H1 (cell line): ENCODE results near the gene THBS3. TPM values are rescaled to one million over a fixed set of nuclear protein-coding genes. Genes with fewer than 3 reads are reported as not detected.

Experiments
- CTCF ChIA-PET: fragments of 300-600 bp; sonication (Branson Sonifier 250); formaldehyde crosslinking; loops from one replicate; lab custom pipeline; 2021; ENCODE audit not compliant: partially characterized antibody; lab: Charles Lee
- POLR2A ChIA-PET: fragments of 300-600 bp; sonication (Branson Sonifier 250); formaldehyde crosslinking; loops from one replicate; lab custom pipeline; 2021; ENCODE audit warnings: inconsistent platforms; ENCODE audit not compliant: partially characterized antibody; lab: Charles Lee
- DNase-seq, 2 experiments: peaks; one replicate each; pipeline versions ENCODE4 v3.0.0 to v3.0.0-alpha.2; 2010 to 2022; ENCODE audit warnings: low spot score in 2 of 2, low read depth in 1 of 2, mixed read lengths in 1 of 2
- FAIRE-seq: peaks from 2 replicates; lab custom pipeline; 2011; peaks lifted over from hg19 to GRCh38; lab: Jason Lieb, UNC
- H2AFZ ChIP-seq: 2 replicates; pipeline ENCODE4 v1.8.1; 2012; ENCODE audit warnings: low read length, inconsistent platforms
- H2AK5ac ChIP-seq: 2 replicates; pipeline ENCODE4 v1.6.1; 2013; ENCODE audit warnings: low read depth, low read length
- H2BK120ac ChIP-seq: replicated peaks from 2 replicates; pipeline ENCODE3; 2013; ENCODE audit warnings: low read depth, low read length, inconsistent platforms
- H2BK12ac ChIP-seq: 2 replicates; pipeline ENCODE4 v1.6.1; 2013; ENCODE audit warnings: low read depth, low read length
- H2BK15ac ChIP-seq: 2 replicates; pipeline ENCODE4 v1.6.1; 2013; ENCODE audit warnings: low read length
- H2BK20ac ChIP-seq: 2 replicates; pipeline ENCODE4 v1.6.1; 2013; ENCODE audit warnings: low read length
- H2BK5ac ChIP-seq: 2 replicates; pipeline ENCODE4 v1.6.1; 2013; ENCODE audit warnings: low read depth, low read length
- H3K14ac ChIP-seq: 2 replicates; pipeline ENCODE4 v1.6.1; 2013; ENCODE audit warnings: inconsistent platforms; ENCODE audit not compliant: insufficient read length
- H3K18ac ChIP-seq: 2 replicates; pipeline ENCODE4 v1.6.1; 2013; ENCODE audit warnings: low read length; ENCODE audit errors: extremely low read depth
- H3K23ac ChIP-seq: 2 replicates; pipeline ENCODE4 v1.6.1; 2013; ENCODE audit warnings: inconsistent platforms; ENCODE audit not compliant: insufficient read length
- H3K23me2 ChIP-seq: 2 replicates; pipeline ENCODE4 v1.6.1; 2013; ENCODE audit warnings: low read depth, low read length
- H3K27ac ChIP-seq: 2 replicates; pipeline ENCODE4 v1.6.1; 2011; ENCODE audit warnings: low read depth, low read length, inconsistent platforms
- H3K27me3 ChIP-seq, 4 experiments: replicated peaks in 1 of 4; 1 replicate in 1 of 4; 2 replicates in 3 of 4; pipeline versions ENCODE4 v1.6.1 to v1.8.1; 2011 to 2013; ENCODE audit warnings: low read length in 3 of 4, mild to moderate bottlenecking in 3 of 4, inconsistent platforms in 2 of 4, mixed read lengths in 2 of 4, moderate library complexity in 1 of 4; ENCODE audit not compliant: control insufficient read depth in 3 of 4, insufficient read depth in 3 of 4; ENCODE audit errors: extremely low read depth in 1 of 4
- H3K36me3 ChIP-seq, 4 experiments: 2 replicates each; pipeline versions ENCODE4 v1.6.1 to v1.8.1; 2011 to 2013; ENCODE audit warnings: mild to moderate bottlenecking in 4 of 4, low read length in 3 of 4, moderate library complexity in 2 of 4, control low read depth in 1 of 4, inconsistent platforms in 1 of 4; ENCODE audit not compliant: insufficient read depth in 4 of 4, control insufficient read depth in 2 of 4
- H3K4ac ChIP-seq: replicated peaks from 2 replicates; pipeline ENCODE3; 2013; ENCODE audit warnings: low read length, low read depth, mixed read lengths, inconsistent platforms; ENCODE audit not compliant: insufficient read length
- H3K4me1 ChIP-seq, 4 experiments: replicated peaks in 1 of 4; 1 replicate in 1 of 4; 2 replicates in 3 of 4; pipeline versions ENCODE4 v1.6.1 to v1.8.1; 2011 to 2013; ENCODE audit warnings: low read length in 3 of 4, inconsistent platforms in 2 of 4, mixed read lengths in 1 of 4; ENCODE audit not compliant: insufficient read depth in 4 of 4, control insufficient read depth in 3 of 4
- H3K4me2 ChIP-seq, 2 experiments: 2 replicates each; pipeline versions ENCODE4 v1.6.1 to v1.8.1; 2011 to 2013; ENCODE audit warnings: low read depth in 2 of 2, low read length in 2 of 2, control low read depth in 1 of 2, inconsistent platforms in 1 of 2, mild to moderate bottlenecking in 1 of 2; ENCODE audit not compliant: insufficient read depth in 1 of 2
- H3K4me3 ChIP-seq, 4 experiments: fragments of 200-600, 300-600 bp in 1 of 4; sonication (generic), shearing (Covaris generic), sonication (Bioruptor Twin) in 1 of 4; 2 replicates each; pipeline versions ENCODE4 v1.5.1 to v1.8.1; 2011 to 2016; ENCODE audit warnings: low read length in 4 of 4, low read depth in 3 of 4, control low read depth in 2 of 4, inconsistent platforms in 2 of 4, mild to moderate bottlenecking in 2 of 4, mixed read lengths in 1 of 4, moderate library complexity in 1 of 4; ENCODE audit not compliant: insufficient read depth in 2 of 4; ENCODE audit errors: extremely low read depth in 1 of 4
- H3K56ac ChIP-seq: replicated peaks from 2 replicates; pipeline ENCODE3; 2013; ENCODE audit warnings: low read depth, mild to moderate bottlenecking, mixed read lengths, low read length, inconsistent platforms; ENCODE audit not compliant: insufficient read length
- H3K79me1 ChIP-seq: 2 replicates; pipeline ENCODE4 v1.6.1; 2013; ENCODE audit warnings: low read depth, low read length, control low read depth
- H3K79me2 ChIP-seq, 2 experiments: 2 replicates each; pipeline versions ENCODE4 v1.6.1 to v1.8.1; 2012 to 2013; ENCODE audit warnings: low read length in 2 of 2, mild to moderate bottlenecking in 2 of 2, inconsistent platforms in 1 of 2; ENCODE audit not compliant: insufficient read depth in 2 of 2, control insufficient read depth in 1 of 2
- H3K9ac ChIP-seq, 4 experiments: replicated peaks in 1 of 4; 1 replicate in 1 of 4; 2 replicates in 3 of 4; pipeline versions ENCODE4 v1.6.1 to v1.8.1; 2011 to 2013; ENCODE audit warnings: low read depth in 3 of 4, low read length in 3 of 4, control low read depth in 2 of 4, mild to moderate bottlenecking in 2 of 4, moderate library complexity in 2 of 4, inconsistent platforms in 1 of 4; ENCODE audit errors: extremely low read depth in 1 of 4
- H3K9me3 ChIP-seq, 2 experiments: 2 replicates each; pipeline versions ENCODE4 v1.6.1 to v1.8.1; 2012 to 2013; ENCODE audit warnings: mild to moderate bottlenecking in 2 of 2, moderate library complexity in 2 of 2, control low read depth in 1 of 2, inconsistent platforms in 1 of 2, low read depth in 1 of 2, low read length in 1 of 2, mixed read lengths in 1 of 2; ENCODE audit not compliant: insufficient read depth in 2 of 2
- H4K20me1 ChIP-seq, 2 experiments: replicated peaks in 1 of 2; 2 replicates each; pipeline versions ENCODE3 to v1.8.1; 2011 to 2013; ENCODE audit warnings: inconsistent platforms in 2 of 2, low read length in 2 of 2, mild to moderate bottlenecking in 1 of 2; ENCODE audit not compliant: insufficient read depth in 2 of 2, control insufficient read depth in 1 of 2
- H4K5ac ChIP-seq: 2 replicates; pipeline ENCODE4 v1.6.1; 2013; ENCODE audit warnings: low read length, low read depth, mixed read lengths, inconsistent platforms; ENCODE audit not compliant: insufficient read length
- H4K8ac ChIP-seq: 2 replicates; pipeline ENCODE4 v1.8.0; 2013; ENCODE audit warnings: mild to moderate bottlenecking, moderate library complexity, low read length, inconsistent platforms; ENCODE audit not compliant: insufficient read depth; ENCODE audit errors: extremely low read depth
- H4K91ac ChIP-seq: replicated peaks from 2 replicates; pipeline ENCODE3; 2013; ENCODE audit warnings: low read length, mixed read lengths, inconsistent platforms; ENCODE audit not compliant: insufficient read length
- ASH2L ChIP-seq: fragments of 200-600, 300-600 bp; sonication (generic); IDR thresholded peaks from one replicate; pipeline ENCODE4 v1.7.1; 2017; ENCODE audit warnings: low read length
- BRCA1 ChIP-seq: IDR thresholded peaks from 2 replicates; pipeline ENCODE4 v1.6.1; 2012; ENCODE audit warnings: low read depth, low read length, improper control_type of control experiment
- CHD1 ChIP-seq: IDR thresholded peaks from 2 replicates; pipeline ENCODE4 v1.6.1; 2012; ENCODE audit warnings: low read depth, low read length, improper control_type of control experiment
- EP300 ChIP-seq, 2 experiments: IDR thresholded peaks; 1 replicate in 1 of 2; 2 replicates in 1 of 2; pipeline ENCODE4 v1.6.1; 2011 to 2012; ENCODE audit warnings: low read depth in 2 of 2, low read length in 2 of 2, mild to moderate bottlenecking in 2 of 2, borderline replicate concordance in 1 of 2, inconsistent platforms in 1 of 2, moderate library complexity in 1 of 2
- GABPA ChIP-seq: IDR thresholded peaks from 2 replicates; pipeline ENCODE4 v1.6.1; 2011; ENCODE audit warnings: mild to moderate bottlenecking, low read length, moderate library complexity, borderline replicate concordance; ENCODE audit not compliant: insufficient read depth
- JUN ChIP-seq: IDR thresholded peaks from 2 replicates; pipeline ENCODE4 v1.6.1; 2011; ENCODE audit warnings: low read depth, mild to moderate bottlenecking, improper control_type of control experiment, low read length
- JUND ChIP-seq: IDR thresholded peaks from 2 replicates; pipeline ENCODE4 v1.6.1; 2011; ENCODE audit warnings: mild to moderate bottlenecking, improper control_type of control experiment, low read length
- POLR2A ChIP-seq, 2 experiments: IDR thresholded peaks; 1 replicate in 1 of 2; 2 replicates in 1 of 2; pipeline ENCODE4 v1.6.1; 2011; ENCODE audit warnings: low read depth in 2 of 2, low read length in 2 of 2, mild to moderate bottlenecking in 2 of 2; ENCODE audit errors: control extremely low read depth in 1 of 2
- SP1 ChIP-seq: IDR thresholded peaks from 2 replicates; pipeline ENCODE4 v1.6.1; 2011; ENCODE audit warnings: low read depth, low read length
- SP2 ChIP-seq: IDR thresholded peaks from 2 replicates; pipeline ENCODE4 v1.6.1; 2012; ENCODE audit warnings: mild to moderate bottlenecking, low read length, inconsistent platforms
- TAF7 ChIP-seq: optimal IDR thresholded peaks from 2 replicates; pipeline ENCODE3; 2011; ENCODE audit warnings: low read depth, mild to moderate bottlenecking, inconsistent platforms, low read length, moderate library complexity, borderline replicate concordance
- TCF12 ChIP-seq: IDR thresholded peaks from 2 replicates; pipeline ENCODE4 v1.6.1; 2011; ENCODE audit warnings: low read depth, mild to moderate bottlenecking, low read length
- WGBS, 2 experiments: shearing (Covaris generic) in 1 of 2; methylation state at CpG; one replicate each; pipeline versions ENCODE4 v1.1.6 to v1.1.7; 2013 to 2015; ENCODE audit warnings: low lambda C conversion rate in 2 of 2, mixed read lengths in 2 of 2, inconsistent platforms in 1 of 2, low coverage in 1 of 2, missing lambda C conversion rate in 1 of 2; ENCODE audit not compliant: insufficient replicate concordance in 2 of 2, insufficient coverage in 1 of 2, insufficient read length in 1 of 2; ENCODE audit errors: extremely low coverage in 1 of 2, missing lambda C conversion rate in 1 of 2; 5-methylcytosine and 5-hydroxymethylcytosine counted together
- polyA plus RNA-seq, 7 experiments: library from polyadenylated mRNA; depleted of rRNA in 3 of 7; stranded (reverse) in 5 of 7; unstranded in 2 of 7; fragments of >200 nt in 5 of 7; fragments of 200-250 nt in 2 of 7; gene quantifications; 1 replicate in 5 of 7; 2 replicates in 1 of 7; 4 replicates in 1 of 7; pipeline versions ENCODE4 v1.2.1 to v1.2.3, GENCODE V29; 2011 to 2013; ENCODE audit warnings: missing spikeins in 2 of 7, mixed read lengths in 2 of 7
- total RNA-seq: library from RNA; stranded (reverse); fragmentation: NEBNext Ultra II Directional; extraction: Animal tissue kit (Norgen Biotek cat#: 25700); gene quantifications from 2 replicates; pipeline ENCODE4 v1.2.1, GENCODE V29; 2021

Gene THBS3
- total and polyA plus RNA-seq, 2 of the 8 experiments (the other 6 are each of a cell fraction or from before 2014, with no cell fraction given) = 3.0 to 3.5 TPM

DNA sequence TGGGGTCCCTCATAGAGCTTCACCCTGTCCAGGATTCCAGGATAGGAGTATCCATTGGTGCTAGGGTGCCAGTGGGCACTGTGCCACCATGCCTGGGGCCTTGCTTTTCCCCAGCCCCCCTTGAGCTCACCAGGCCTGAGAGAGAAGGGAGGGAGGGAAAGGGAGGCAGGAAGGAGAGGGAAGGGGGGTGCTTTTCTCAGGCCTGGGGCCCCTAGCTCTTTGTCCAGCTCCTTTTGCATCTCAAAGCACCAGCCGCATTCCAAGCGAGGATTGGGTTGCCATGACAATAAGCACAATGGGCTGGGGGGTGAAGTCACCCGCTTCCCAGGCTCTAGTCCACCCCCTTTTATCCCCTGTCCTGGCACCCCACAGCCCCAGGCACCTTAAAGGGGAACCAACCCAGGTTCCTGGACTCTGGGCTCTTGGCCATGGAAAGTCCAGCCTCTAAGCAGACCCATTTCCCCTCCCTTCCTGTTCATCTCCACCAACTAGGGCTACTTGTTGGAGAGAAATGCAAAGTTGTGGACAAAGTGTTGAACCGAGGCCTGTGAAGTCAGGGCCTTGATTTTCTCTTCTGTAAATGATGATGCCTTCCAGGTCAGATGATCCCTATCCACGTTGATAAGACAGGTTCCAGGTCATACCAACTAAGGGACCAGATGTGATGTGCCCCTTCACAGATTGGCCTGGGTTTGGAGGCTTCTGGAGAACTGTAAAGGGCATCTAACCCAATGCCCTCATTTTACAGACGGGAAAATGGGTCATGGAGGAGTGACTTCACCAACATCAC is 11.4 kb downstream of the THBS3 start:
- peak overlapping the region; percentile 93 to 95 for H3K4me2 ChIP-seq
- TF ChIP-seq POLR2A (IDR thresholded peaks at IDR 0.05; ENCODE audit: control extremely low read depth in 1 of 2, low read depth in 2 of 2, low read length in 2 of 2) = peak in 1 of 2 experiments; percentile 80; a peak in 2 of 3 replicates
- peak; percentile 48 for TF ChIP-seq JUN
- peak; percentile 45 for TF ChIP-seq ASH2L
- 0 out of 2 replicates have a peak, but pooled peaks have one; percentile 39 for TF ChIP-seq TCF12
- no peak for TF ChIP-seq BRCA1
- peak in 1 of 2 experiments; percentile 83; a peak in 1 of 3 replicates for TF ChIP-seq EP300 (IDR thresholded peaks at IDR 0.05; ENCODE audit: borderline replicate concordance in 1 of 2, low read depth in 2 of 2, low read length in 2 of 2)
- peak; percentile 61 for TF ChIP-seq JUND
- no peak for TF ChIP-seq TAF7
- TF ChIP-seq GABPA = no peak
- TF ChIP-seq CHD1 = no peak
- peak; percentile 92 for TF ChIP-seq SP1
- TF ChIP-seq SP2 = no peak

More for the DNA sequence above, 11.4 kb downstream of the THBS3 start:
- WGBS, 2 experiments = 12% methylated on average over 6 of the region's 6 CpGs; no CpG with 5 or more reads in 1 of the 2 experiments
- H3K9me3 ChIP-seq = no peaks in the 10 kb centered on the region
- H3K23ac ChIP-seq = no peak overlapping the region
- H3K18ac ChIP-seq = peak overlapping the region; percentile 91
- H4K5ac ChIP-seq = peak overlapping the region; percentile 98
- peak in 1 of 2 experiments; percentile 87 for DNase-seq
- peaks cover 38 to 50% (median 42%) of the 10 kb centered on the region in 4 experiments for H3K36me3 ChIP-seq
- peak overlapping the region; percentile 99 for H2BK5ac ChIP-seq
- H4K20me1 ChIP-seq = peaks cover 15 to 37% of the 10 kb centered on the region in 2 experiments
- peak overlapping the region; percentile 100 for H2BK20ac ChIP-seq
- H3K23me2 ChIP-seq = peaks cover 24% of the 10 kb centered on the region
- peak overlapping the region; percentile 94 for H3K4ac ChIP-seq
- ChIA-PET POLR2A (interaction anchor here (0.6 to 19.4 kb wide), 22 partner anchors 11 to 240 kb away, joined by 3 to 512 read pairs (median 6); partner anchors contain the start of genes HCN3, KRTCAP2, MTX1 and PBXIP1), CTCF (interaction anchor here (0.6 to 5.1 kb wide), 8 partner anchors 9 to 111 kb away, joined by 3 to 107 read pairs (median 3); partner anchors contain the start of genes THBS3 and TRIM46)
- peak overlapping the region; percentile 86 for H4K91ac ChIP-seq
- peak overlapping the region; percentile 100 for H2AK5ac ChIP-seq
- no peak overlapping the region for H4K8ac ChIP-seq
- H3K56ac ChIP-seq = peak overlapping the region; percentile 97
- no peak overlapping the region for H3K14ac ChIP-seq
- peak overlapping the region; percentile 100 for H2BK12ac ChIP-seq
- peak; percentile 90 for FAIRE-seq
- H2AFZ ChIP-seq = no peak overlapping the region
- H2BK15ac ChIP-seq = peak overlapping the region; percentile 21
- H3K4me1 ChIP-seq = peaks cover 9 to 31% (median 25%) of the 10 kb centered on the region in 4 experiments
- H3K27ac ChIP-seq = peak overlapping the region; percentile 92
- no peaks in the 10 kb centered on the region; a peak in 1 of 7 replicates for H3K27me3 ChIP-seq
- H3K4me3 ChIP-seq = peak overlapping the region; percentile 94 to 98 (median 96)
- H3K79me2 ChIP-seq = peaks cover 6 to 34% of the 10 kb centered on the region in 2 experiments; a peak in 3 of 4 replicates
- H3K9ac ChIP-seq = peak overlapping the region; percentile 55 to 96 (median 93)
- peaks cover 22% of the 10 kb centered on the region for H3K79me1 ChIP-seq
- peak overlapping the region; percentile 98 for H2BK120ac ChIP-seq
